Type B pancreatic cell (in vitro differentiated cells): ENCODE data around the gene GPR35. TPM values are rescaled to one million over a fixed set of nuclear protein-coding genes. Genes with fewer than 3 reads are reported as not detected.

Source experiments
- DNase-seq: peaks from one replicate; pipeline ENCODE4 v3.0.0; 2021; ENCODE audit warnings: mixed read lengths; ENCODE audit not compliant: unreplicated experiment; ENCODE audit errors: extremely low spot score
- H3K27ac Mint-ChIP-seq: 2 replicates; pipeline ENCODE4 v1.8.0; 2021; ENCODE audit warnings: mild to moderate bottlenecking, mixed read lengths
- H3K27me3 Mint-ChIP-seq: 2 replicates; pipeline ENCODE4 v1.8.0; 2021; ENCODE audit warnings: mixed read lengths
- H3K36me3 Mint-ChIP-seq: 2 replicates; pipeline ENCODE4 v1.8.0; 2021; ENCODE audit warnings: mixed read lengths
- H3K4me1 Mint-ChIP-seq: one replicate; pipeline ENCODE4 v1.8.0; 2021; ENCODE audit warnings: mixed read lengths; ENCODE audit not compliant: unreplicated experiment
- H3K4me3 Mint-ChIP-seq: 2 replicates; pipeline ENCODE4 v1.8.0; 2021; ENCODE audit warnings: mild to moderate bottlenecking, mixed read lengths
- H3K9me3 Mint-ChIP-seq: 2 replicates; pipeline ENCODE4 v1.8.0; 2021; ENCODE audit warnings: mixed read lengths
- total RNA-seq: library from RNA; stranded (reverse); gene quantifications from 2 replicates; pipeline ENCODE4 v1.2.1, GENCODE V29; 2021; ENCODE audit warnings: low replicate concordance
- TF ChIP-seq, protein P1 (sequence below): fragments of 200-600 bp; sonication (generic); conservative IDR thresholded peaks from 2 replicates; pipeline ENCODE4 v1.5.0; 2021; ENCODE audit warnings: antibody characterized with exemption, mild to moderate bottlenecking

GPR35 gene
- total RNA-seq, 1 donor from 2014 or later: 3.6 TPM

DNA sequence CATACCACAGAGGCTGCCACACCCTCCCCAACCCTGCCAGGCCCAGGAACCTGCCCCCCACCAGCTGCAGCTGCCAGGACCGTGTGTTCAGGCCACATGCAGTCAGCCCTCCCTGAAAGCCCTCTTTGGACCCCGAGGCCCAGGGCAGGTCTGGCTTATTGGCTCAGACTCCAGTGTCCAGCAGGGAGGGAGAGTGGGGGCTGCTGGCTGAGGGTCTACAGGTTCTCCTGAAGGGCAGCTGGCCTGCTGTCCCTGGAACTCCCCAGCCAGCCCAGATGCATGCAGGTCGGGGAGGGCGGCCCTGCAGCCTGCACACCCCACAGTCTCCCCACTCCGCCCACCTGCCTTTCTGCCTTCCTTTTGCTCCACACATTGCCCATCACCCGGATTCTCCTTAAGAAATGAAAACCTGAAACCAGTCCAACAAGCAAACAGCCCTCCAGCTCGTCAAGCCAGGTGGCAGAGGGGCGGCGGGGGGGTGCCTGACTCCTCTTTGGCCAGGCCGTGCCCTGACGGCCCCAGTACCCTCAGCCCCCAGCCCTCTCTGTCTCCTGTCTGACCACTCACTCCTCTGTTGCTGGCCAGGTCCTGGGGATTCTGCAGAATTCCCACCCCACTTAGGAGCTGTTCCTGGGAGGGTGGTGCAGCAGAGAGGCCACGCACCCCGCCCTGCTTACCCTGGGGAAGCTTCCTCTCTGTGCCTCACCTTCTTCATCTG lies 18.0 kb downstream of the GPR35 start:
- Mint-ChIP-seq H3K36me3 (no peaks in the 10 kb centered on the region), H3K27ac (no peak overlapping the region), H3K27me3 (peaks cover 42% of the 10 kb centered on the region), H3K4me1 (no peaks in the 10 kb centered on the region), H3K4me3 (no peak overlapping the region), H3K9me3 (no peaks in the 10 kb centered on the region)
- TF ChIP-seq, protein P1, sequence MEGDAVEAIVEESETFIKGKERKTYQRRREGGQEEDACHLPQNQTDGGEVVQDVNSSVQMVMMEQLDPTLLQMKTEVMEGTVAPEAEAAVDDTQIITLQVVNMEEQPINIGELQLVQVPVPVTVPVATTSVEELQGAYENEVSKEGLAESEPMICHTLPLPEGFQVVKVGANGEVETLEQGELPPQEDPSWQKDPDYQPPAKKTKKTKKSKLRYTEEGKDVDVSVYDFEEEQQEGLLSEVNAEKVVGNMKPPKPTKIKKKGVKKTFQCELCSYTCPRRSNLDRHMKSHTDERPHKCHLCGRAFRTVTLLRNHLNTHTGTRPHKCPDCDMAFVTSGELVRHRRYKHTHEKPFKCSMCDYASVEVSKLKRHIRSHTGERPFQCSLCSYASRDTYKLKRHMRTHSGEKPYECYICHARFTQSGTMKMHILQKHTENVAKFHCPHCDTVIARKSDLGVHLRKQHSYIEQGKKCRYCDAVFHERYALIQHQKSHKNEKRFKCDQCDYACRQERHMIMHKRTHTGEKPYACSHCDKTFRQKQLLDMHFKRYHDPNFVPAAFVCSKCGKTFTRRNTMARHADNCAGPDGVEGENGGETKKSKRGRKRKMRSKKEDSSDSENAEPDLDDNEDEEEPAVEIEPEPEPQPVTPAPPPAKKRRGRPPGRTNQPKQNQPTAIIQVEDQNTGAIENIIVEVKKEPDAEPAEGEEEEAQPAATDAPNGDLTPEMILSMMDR: no peak
- no peak for DNase-seq

DNA sequence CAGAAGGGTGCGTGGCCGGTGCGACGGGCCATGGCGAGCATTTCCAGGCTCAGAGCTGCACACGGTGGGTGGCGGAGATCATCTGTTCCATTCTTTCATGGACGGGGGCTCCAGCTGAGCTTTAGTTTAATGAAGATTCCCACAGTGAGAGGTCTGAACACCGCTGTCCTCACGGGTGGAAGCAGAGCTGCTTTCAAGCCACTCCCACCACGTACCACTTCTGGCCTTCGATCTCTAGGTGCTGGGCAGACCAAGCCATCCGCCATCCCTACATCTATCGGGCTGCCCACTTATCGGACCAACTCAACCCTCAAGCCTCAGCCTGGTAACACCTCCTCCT lies 18.5 kb downstream of the GPR35 start:
- TF ChIP-seq, protein P1: no peak
- Mint-ChIP-seq H3K27me3 (peaks cover 41% of the 10 kb centered on the region), H3K9me3 (no peaks in the 10 kb centered on the region), H3K36me3 (no peaks in the 10 kb centered on the region), H3K27ac (no peak overlapping the region), H3K4me1 (peaks cover 4% of the 10 kb centered on the region), H3K4me3 (no peak overlapping the region)
- no peak for DNase-seq

DNA sequence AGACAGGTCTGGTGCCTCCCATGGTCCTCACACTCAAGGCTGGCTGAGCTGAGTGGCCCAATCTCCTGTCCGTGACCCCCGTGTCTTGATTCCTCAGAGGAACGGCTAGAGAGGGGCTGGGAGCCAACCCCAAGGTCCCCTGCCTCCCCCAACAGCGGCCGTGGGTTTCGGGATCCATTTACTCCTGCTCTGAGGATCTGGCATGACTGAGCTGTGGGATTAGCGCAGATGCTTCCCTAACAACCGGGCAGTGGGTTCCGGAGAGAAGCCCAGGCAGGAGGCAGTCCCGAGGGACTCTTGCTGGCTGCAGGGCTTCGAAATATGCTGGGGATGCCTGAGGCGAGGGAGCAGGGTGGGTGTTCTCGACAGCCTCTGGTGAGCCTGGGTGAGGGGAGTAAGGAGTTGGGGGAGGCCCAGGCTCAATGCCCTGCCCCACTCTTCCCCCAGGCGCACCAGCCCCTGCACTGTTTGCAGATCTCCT lies 18.9 kb downstream of the GPR35 start:
- Mint-ChIP-seq H3K4me1 (peaks cover 7% of the 10 kb centered on the region), H3K9me3 (no peaks in the 10 kb centered on the region), H3K27me3 (peaks cover 41% of the 10 kb centered on the region), H3K4me3 (no peak overlapping the region), H3K27ac (no peak overlapping the region), H3K36me3 (no peaks in the 10 kb centered on the region)
- TF ChIP-seq, protein P1: no peak
- DNase-seq: no peak

DNA sequence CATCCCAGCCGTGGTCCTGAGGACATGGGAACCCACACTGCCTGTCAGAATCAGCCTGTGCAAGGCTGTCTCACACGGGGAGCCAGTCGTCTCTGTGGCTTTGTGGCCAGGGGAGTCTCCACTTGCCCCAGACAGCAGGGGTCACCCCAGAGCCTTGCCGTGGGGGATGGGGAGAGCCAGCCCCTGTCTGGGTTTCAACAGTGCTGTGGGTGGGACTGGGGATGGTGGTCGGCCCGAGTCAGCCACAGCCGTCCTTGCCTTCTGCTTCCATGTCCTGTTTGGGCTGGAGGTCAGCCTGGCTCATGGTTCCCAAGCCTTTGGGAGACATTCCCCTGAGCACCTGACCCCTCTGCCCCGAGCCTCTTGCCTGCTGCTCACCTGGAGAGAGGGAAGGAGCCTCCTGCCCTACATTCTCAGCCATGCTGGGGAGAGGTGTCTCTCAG lies 19.6 kb downstream of the GPR35 start:
- Mint-ChIP-seq H3K4me1 (peaks cover 11% of the 10 kb centered on the region), H3K36me3 (no peaks in the 10 kb centered on the region), H3K27ac (no peak overlapping the region), H3K4me3 (no peak overlapping the region), H3K27me3 (peaks cover 41% of the 10 kb centered on the region), H3K9me3 (no peaks in the 10 kb centered on the region)
- TF ChIP-seq, protein P1: no peak
- no peak for DNase-seq

DNA sequence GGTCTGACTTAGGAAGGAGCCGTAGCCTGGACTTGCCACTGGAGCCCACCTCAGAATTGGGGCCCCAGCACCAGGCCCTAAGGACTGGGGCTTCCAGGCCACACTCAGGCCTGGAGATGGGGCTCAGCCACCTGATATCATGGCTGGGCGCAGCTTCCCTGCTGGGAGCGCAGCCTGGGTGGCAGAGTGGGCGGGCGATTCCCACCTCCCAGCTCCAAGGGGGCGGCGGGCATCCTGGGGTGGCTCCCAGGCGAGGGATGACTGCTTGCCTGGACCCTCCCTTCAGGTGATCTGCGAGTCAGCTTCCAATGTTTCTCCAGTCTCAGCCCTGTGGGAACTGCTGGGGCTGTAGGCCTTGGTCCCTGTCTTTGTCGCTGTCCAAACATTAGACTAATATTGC lies 20.1 kb downstream of the GPR35 start:
- H3K27ac Mint-ChIP-seq: no peak overlapping the region
- peaks cover 44% of the 10 kb centered on the region for H3K27me3 Mint-ChIP-seq

More for the DNA sequence above, 20.1 kb downstream of the GPR35 start:
- no peak for DNase-seq
- no peaks in the 10 kb centered on the region for H3K36me3 Mint-ChIP-seq
- TF ChIP-seq, protein P1: no peak
- no peaks in the 10 kb centered on the region for H3K9me3 Mint-ChIP-seq
- peaks cover 11% of the 10 kb centered on the region for H3K4me1 Mint-ChIP-seq
- no peak overlapping the region for H3K4me3 Mint-ChIP-seq
